ENCODE measurements around the gene PHF14.
"Not testable (repeated sequence)": the region's sequence is repeated elsewhere in the genome, so short reads cannot be mapped to it uniquely, and the experiment has no call there.

The PHF14 gene

GRCh38 chr7:10977113-10977512 lies 3.4 kb downstream of the PHF14 start:
- no peak for DNase-seq

DNA sequence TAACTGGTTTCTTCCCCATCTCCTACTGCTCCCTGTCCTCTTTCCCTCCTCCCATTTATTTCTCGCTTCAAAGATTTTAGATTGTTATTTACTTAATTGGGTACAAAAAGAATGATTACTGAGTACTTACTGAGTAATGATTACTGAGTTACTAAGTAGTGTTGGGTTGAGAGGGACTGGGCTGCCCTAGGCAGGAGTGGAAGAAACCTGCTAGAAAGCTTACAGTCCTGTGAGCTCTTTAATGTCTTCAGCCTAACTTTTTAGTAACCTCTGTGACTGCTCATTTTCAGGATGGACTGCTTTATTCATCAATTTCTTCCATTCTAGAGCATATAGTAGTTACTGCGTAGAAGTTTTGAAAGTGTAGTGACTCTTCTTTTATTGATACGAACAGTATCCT lies 7.6 kb downstream of the PHF14 start:
- DNase-seq = no peak

- not testable (repeated sequence) for DNase-seq
Observed at GRCh38 chr7:10990748-10991147, 17.1 kb downstream of the PHF14 start.

GRCh38 chr7:10995482-10996166 lies 22.0 kb downstream of the PHF14 start:
- DNase-seq = not testable (repeated sequence)

- no peak for DNase-seq
Observed at GRCh38 chr7:10998996-10999757, 25.5 kb downstream of the PHF14 start.

GRCh38 chr7:11005202-11005601 lies 31.5 kb downstream of the PHF14 start:
- DNase-seq = no peak

GRCh38 chr7:11006291-11006690 lies 32.6 kb downstream of the PHF14 start:
- DNase-seq = no peak

DNA sequence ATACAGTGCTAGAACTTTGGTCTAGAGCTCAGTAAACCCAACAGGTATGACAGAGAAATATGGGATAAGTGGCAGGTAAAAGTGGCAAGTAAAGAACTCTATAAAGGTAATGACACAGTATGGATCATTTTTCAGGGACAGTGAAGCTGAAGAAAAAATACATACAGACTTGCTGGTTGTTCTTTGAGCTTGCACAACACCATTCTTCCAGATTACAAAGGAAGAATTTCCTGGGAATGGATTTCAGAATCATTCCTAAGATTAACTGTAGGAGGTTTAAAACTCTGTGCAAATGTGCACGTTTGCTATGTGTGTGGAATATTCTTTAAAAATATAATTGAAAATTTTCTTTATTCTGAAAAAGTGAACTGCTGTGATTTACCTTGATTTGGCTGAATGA lies 36.0 kb downstream of the PHF14 start:
- no peak for DNase-seq

GRCh38 chr7:11021468-11021867 lies 47.8 kb downstream of the PHF14 start:
- no peak for DNase-seq

DNA sequence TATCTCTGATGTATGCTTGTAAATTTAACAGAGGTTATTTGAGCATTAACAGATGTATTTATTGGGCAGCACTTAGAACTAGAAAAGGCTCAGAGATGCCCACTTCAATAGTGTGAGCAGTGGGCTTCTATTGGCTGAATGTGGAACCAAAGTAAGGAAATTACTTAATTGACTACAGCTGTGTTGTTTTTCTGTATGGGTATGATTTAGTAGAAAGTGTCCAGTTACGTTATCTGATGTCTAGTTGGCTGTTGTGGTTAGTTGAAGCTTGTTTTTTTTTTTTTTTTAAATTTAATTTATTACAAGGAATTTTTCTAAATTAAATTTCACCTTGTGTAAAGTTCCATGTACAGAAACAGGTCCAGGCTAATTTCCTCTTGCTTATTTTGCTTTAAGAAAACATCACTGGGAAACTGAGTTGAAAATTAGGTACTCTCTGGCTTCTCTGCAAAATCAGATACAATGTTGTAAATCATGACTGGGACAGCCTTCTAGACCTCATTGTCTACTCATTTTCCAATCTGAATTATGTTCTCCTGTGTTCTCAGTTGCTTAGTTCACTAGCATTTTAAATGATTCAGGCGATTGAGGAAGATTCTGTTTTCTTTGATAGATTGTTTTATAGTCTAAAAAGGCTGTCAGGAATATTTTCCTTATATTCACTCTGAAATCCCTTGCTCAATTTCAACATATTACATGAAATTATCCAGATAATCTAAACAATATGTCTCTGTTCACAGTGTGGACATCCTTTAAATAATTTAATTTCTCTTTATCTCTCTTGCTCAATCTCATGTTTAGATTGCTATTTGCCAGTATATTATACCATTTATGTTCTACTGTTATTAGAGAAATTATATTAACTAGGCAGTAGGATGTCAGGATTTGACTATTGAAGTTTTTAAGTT lies 53.0 kb downstream of the PHF14 start:
- DNase-seq = no peak

GRCh38 chr7:11035661-11036060 lies 62.0 kb downstream of the PHF14 start:
- DNase-seq = no peak

DNA sequence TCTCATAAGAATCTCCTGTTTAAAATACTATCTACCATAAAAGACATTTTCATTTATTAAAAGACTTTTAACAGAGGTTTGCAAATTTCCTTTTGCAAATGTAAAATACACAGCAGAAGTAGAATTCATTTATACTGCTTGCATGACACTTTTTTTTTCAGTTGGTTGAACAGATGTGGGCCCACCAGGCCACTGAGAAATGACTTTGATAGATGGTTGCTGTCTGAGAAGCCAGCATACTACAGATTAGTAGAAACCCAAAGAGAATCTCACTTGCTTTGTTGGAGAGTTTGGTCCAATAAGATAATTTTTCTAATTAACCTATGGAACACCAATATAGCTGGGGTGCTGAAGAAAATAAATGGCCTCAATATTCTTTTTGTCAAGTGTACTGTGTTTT lies 66.3 kb downstream of the PHF14 start:
- no peak for DNase-seq

GRCh38 chr7:11054033-11054432 lies 80.4 kb downstream of the PHF14 start:
- DNase-seq = no peak

DNA sequence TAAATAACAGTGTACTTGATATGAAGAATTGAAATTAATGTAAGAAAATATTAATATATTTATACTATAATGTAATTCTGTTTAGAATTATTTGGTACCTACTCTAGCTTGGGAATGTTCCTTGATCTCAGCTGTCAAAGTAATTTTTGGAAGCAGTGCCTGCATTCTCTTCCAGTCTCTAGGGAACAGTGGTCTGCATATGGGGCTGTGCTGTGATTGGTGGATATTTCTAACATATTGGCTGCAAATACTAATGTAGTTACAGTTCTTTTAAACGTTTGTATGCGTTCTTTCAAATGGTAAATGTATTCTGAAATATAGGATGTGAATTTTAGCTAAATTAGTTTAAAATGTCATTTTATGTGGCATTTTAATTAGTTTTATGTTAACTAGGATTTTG lies 87.2 kb downstream of the PHF14 start:
- DNase-seq = no peak

GRCh38 chr7:11062110-11062509 lies 88.4 kb downstream of the PHF14 start:
- DNase-seq = no peak

- DNase-seq = no peak
Observed at GRCh38 chr7:11069591-11069990, 95.9 kb downstream of the PHF14 start.

GRCh38 chr7:11077816-11078215 lies 104.1 kb downstream of the PHF14 start:
- DNase-seq = no peak

GRCh38 chr7:11078247-11078834 lies 104.7 kb downstream of the PHF14 start:
- DNase-seq = no peak

DNA sequence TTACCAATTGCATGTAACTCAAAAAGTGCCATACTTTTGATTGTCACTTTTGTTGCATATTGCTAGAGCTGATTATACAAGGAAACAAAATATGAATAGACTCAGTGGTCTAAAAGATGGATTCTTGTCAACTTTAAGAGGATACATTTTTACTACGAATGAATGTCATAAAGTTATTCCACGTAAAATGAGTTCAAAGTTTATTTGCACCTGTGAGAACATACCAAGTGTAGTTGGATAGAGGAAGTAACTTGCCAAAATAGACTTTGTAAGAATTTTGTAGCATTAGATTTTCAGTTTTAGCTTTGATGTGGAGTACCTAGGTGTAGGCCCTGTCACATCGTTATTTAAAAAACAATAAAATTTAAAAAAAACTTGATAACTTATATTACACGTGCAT lies 106.2 kb downstream of the PHF14 start:
- no peak for DNase-seq

- DNase-seq = no peak
Observed at GRCh38 chr7:11082121-11082520, 108.4 kb downstream of the PHF14 start.

GRCh38 chr7:11082552-11083213 lies 109.0 kb downstream of the PHF14 start:
- no peak for DNase-seq

DNA sequence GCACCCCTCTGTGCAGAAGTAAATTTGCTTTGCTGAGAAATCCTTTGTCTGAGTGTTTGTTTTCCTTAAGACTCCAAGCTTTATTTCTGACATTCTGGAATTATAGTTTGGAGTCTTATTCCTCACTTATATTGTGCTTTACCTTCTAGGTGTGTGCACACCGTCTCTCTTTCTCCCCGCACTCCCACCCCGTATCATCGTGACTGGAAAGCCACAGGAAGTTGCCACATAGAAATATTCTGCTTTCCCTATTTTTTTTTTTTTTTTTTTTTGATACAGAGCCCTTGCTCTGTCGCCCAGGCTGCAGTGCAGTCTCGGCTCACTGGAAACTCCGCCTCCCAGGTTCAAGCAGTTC lies 109.5 kb downstream of the PHF14 start:
- no peak for DNase-seq

Measured in suppressor macrophage (primary cell).